NCI-H2196 (cell line): ENCODE results near the gene BLOC1S6.
"Not testable (repeated sequence)": the region's sequence is repeated elsewhere in the genome, so short reads cannot be mapped to it uniquely, and the experiment has no call there.

Experiments used
- DNase-seq: peaks from one replicate; lab custom pipeline; 2025; ENCODE audit not compliant: unreplicated experiment; lab: John Stamatoyannopoulos, UW

The BLOC1S6 gene

DNA sequence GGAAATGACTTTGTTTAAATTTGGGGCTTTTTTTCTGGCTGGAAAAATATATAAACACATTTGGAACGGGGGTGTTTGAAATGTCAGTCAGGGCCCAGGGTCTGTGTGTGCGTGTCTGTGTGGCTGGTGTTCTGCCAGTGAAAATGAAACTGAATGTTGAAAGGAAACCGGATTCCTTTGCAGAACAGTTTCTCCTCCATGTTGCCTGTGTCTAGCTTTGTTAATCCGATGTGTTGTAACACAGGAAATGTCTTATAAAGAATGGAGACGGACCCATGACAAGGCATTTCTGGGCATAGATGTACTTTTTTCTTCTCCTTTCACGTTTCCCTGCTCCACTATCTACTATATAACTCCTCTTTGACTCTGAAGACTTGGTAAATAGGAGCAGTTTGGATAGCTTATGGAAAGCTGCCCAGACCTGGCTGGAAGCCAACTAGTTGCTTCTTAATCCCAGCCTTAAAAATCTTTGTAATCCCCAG lies 50.4 kb downstream of the BLOC1S6 start:
- DNase-seq = peak; percentile 39

DNA sequence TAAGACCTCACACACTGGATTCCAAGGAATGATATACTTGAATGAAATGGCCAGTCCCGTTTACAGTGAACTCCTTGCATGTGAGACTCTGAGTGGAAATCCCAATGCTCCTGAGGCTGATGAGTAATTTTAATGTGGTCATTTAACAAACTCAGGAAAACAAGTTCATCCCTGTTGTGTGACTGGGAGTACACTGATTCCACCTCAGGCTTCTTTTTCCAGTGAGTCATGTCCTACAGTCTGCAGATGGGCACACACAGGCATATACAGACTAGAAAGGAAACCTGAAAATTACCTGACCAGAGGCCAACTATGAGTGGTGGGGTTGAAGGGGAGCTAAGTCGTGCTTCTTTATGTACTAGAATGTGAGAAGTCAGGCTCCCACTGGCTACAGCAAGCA lies 53.4 kb downstream of the BLOC1S6 start:
- no peak for DNase-seq

DNA sequence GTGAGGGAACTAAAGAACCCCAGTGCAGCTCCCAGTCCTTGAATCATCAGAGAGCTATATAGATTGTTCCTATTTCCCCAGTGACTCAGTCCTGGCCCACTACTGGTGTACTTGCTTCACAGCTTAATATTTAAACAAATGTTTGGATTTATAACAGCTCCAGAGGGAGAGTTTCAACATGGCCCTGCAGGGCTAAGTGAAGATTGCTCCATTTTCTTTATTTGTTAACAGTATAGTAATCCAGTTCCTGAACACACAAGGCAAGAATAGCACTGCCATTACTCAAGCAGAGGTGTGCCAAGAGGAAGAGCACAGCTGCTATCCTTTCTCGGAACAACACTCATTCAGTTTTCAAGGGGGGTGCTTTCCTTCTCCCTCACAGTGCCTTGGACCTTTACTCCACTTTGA lies 54.2 kb downstream of the BLOC1S6 start:
- DNase-seq = peak; percentile 8

DNA sequence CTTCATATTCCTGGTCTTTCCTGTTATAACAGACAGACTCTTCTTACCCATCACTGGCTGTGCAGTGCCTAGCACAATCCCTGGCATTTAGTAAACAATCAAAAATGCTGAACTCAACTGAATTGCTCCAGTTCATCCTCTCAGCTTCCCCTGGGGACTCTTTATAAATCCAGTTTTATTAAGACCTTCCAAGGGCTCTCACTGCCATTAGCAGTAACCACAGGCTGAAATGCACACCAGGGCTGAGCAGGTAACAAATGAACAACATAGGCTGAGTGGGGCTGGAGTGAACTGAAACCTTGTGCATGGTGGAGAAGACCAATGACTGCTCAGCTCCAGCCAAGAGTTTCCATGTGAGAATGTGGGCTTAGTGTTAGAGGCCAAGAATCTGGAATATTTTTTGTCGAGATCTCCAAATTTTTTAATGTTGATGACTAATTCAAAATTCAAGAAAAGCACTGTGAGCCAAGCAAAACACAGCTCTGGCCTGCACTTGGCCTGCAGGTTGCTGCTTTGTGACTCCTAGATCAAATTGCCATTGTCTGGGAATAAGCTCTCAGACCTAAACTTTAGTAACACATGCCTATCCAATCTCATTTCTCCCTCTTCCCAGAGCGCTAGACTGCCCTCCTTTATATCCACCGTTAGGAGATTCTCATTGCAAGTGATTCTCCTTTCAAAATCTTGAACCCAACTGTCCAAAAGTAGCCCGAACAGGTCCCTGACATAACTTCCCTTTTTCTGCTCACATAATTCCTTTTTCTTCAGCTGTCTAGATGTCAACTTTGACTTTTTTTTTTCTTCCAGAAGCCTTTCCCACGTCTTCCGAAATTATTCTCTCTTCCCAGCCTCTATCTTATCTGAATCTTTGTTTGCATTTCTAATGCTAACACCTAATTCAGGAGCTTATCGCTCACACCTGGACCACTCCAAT lies 55.1 kb downstream of the BLOC1S6 start:
- DNase-seq = peak; percentile 17

DNA sequence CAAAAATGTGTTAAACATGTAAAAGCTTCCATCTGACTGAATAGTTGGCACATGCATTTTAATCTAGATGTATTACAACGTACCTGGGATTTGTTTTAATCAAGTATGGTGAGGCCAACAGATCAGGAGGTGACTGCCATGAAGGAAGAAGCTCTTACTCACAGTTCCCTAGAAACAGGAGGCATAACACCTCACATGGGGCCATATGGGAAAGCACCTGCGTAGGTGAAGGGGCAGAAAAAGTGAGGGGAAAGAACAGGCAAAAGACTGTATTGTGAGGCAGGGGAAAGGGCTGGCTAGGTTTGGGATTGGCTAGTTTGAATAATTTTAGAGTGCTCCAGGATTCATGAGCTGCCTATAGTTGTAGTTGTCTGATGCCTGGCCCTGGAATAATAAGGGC lies 57.3 kb downstream of the BLOC1S6 start:
- no peak for DNase-seq

DNA sequence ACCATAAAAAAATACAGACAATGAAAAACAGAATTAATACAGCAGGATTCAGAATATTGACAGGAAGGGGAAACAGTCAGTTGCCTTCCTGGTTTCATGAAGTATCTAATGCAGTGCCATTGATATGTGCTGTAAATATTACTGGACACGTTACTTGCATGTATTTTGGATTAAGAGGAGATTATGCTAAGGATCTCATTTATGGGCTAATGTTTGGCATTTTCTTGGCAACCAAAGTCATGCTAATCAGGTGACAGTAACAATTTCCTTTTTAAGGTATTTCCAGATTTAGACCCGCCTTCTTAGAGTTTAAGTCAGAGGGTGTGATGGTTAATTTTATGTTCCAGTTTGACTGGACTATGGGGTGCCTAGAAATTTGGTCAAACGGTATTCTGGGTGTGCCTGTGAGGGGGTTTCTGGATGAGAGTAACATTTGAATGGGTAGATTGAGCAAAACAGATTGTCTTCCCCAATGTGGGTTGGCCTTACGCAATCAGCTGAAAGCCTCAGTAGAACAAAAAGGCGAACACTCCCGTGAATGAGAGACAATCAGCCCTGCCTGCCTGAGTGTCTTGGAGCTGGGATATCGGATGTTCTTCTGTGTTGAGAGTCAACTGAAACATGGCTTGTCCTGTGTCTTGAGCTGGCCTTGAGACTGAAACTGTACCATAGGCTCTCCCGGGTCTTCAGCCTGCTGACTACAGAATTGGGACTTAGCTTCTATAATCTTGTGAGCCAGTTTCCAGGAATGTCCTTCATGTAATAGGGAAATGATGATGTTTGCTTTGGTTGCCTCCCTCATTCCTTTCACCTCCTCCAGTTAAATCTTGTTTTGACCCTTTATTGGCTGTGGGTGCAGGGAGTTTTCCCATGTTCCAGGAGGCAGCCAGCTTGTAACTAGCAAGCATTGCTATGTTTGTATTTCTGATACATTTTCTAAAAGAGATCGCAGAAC lies 58.1 kb downstream of the BLOC1S6 start:
- no peak for DNase-seq

DNA sequence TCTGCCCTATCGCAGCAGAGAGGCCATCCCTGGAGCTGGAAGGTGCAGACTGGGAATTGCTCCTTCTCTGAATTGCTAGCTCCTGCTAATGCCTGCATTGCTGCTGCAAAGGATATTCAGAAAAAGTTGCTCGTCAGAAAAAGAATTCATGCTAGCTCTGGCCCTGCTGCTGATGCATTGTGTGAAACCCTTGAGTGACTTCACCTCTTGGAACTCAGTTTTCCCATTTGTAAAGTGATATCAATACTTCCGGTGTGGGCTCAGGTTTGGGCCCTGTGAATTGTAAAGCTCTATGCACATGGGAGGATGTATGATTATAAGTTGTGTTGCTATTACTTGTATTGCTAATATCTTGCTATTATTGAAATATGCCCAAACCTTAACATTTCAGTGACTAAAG lies 59.0 kb downstream of the BLOC1S6 start:
- DNase-seq = no peak

DNA sequence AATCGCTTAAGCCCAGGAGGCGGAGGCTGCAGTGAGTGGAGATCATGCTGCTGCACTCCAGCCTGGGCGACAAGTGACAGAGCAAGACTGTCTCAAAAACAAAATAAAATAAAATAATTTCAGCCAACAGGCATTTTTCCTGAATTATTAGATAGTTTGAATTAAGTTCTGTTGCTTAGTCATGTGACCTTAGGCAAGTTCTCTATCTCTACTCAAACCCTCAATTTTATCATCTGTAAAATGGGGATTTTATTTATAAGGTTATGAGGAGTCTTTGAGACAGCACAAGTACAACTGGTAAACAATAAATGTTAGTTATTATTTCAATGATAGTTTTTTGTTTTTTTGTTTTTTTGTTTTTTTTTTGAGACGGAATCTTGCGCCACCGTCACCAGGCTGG lies 60.6 kb downstream of the BLOC1S6 start:
- no peak for DNase-seq

DNA sequence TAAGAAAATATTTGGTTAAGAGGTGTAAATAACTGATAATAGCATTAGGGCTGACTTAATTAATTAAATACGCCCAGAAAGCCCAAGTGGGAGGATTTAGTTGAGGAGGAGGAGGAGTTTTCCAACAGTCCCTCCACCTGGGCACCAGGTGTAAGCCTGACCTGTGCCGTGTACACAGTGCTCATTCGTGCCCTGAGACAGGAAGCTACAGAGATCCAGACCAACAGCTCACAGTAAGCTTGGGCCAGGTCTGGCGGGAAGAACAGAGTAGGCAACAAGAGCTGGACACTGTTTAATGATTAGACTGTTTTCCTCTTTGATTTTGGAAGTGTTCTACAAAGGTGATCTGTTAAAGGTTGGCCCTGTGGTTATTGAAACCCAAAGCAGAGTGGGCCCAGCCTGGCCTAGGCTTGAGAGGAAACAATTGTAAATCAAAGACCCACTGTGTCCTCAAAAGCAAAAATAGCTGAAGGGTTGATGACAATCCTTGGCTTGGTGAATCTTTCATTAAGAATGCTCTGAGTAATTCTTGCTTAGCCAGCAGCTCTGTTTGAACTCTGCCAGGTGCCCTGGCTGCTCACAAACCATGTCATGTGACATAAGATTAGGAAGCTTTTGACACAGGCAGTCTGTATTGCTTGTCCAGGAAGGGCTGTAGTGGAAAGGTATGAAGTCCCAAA lies 61.5 kb downstream of the BLOC1S6 start:
- DNase-seq = peak; percentile 18

DNA sequence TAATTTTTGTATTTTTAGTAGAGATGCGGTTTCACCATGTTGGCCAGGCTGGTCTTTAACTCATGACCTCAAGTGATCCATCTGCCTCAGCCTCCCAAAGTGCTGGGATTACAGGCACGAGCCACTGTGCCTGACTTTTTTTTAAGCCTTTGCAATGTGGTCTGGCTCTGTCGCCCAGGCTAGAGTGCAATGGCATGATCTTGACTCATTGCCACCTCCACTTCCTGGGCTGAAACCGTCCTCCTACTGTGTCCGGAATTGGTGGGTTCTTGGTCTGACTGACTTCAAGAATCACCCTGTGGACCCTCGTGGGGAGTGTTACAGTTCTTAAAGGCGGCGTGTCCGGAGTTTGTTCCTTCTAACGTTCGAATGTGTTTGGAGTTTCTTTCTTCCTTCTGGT lies 62.8 kb downstream of the BLOC1S6 start:
- not testable (repeated sequence) for DNase-seq

DNA sequence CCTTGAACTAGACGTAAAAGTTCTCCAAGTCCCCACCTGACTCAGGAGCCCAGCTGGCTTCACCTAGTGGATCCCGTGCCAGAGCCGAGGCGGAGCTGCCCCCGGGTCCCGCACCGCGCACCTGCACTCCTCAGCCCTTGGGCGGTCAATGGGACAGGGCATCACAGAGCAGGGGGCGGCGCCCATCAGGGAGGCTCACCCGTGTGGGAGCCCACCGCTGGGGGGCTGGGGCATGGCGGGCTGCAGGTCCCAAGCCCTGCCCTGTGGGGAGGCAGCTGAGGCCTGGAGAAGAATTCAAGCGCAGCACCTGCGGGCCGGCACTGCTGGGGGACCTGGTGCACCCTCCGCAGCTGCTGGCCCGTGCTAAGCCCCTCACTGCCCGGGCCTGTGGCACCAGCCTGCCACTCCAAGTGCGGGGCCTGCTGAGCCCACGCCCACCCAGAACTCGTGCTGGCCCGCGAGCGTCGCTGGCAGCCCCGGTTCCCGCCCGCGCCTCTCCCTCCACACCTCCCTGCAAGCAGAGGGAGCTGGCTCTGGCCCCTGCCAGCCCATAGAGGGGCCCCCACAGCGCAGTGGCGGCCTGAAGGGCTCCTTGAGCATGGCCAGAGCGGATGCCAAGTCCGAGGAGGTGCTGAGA lies 63.8 kb downstream of the BLOC1S6 start:
- no peak for DNase-seq

DNA sequence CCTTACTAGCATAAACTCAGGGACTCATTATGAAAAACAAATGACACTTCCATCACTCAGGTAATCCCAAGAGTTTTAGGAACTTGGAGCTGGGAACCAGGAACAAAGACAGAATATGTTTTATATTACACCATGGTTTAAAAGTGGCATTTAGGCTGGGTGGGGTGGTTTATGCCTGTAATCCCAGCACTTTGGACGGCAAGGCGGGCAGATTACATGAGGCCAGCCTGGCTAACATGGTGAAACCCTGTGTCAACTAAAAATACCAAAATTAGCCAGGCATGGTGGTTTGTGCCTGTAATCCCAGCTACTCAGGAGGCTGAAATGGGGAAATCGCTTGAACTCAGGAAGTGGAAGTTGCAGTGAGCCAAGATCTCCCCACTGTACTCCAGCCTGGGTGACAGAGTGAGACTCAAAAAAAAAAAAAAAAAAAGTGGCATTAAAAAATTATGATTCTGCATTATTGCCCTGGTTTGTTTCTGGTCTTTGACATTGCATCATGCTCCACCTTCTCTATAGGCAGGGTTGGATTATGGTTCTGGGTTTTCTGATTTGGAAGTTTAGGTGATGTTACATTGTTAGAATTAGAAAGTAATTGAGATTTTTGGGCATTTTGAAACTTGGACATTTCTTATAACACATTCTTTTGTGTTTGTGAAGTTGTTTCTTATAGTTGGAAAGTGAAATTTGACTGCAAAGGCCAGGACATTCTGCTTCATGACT lies 66.7 kb downstream of the BLOC1S6 start:
- DNase-seq = no peak

DNA sequence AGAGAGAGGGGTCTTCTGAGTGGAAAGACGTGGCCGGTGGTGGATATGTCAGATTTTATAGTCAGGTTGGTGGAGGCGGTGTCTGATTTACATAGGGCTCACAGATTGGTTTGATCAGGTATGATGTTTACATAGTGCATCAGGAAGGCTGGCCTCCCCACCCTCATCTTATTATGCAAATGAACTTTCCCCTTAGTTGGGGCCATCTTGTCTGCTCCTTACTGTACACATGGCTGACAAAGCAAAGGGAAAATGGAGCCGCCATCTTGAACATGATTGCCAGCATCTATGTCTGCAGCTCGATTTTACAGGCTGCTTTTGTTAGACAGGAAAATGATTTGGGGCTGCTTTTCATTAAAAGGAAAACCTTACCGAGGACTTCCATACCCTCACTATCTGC lies 67.6 kb downstream of the BLOC1S6 start:
- no peak for DNase-seq

DNA sequence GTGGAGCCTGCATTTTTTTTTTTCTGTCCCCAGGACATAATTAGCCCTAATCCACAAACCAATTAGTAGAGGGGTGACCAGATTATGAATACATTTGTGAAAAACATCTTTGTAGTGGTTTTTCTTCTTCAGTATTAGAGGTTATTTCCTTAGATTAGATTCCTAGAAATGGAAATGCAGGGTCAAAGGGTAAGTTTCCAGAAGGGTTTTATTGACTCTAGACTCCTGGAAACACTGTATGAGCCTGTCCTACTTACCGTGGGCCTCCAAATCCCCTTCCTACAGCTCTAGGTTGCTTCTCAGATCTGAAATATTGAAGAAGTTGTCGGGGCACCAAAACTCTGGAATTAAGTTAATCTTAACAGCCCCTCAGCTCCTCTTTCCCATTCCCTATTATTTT lies 70.1 kb downstream of the BLOC1S6 start:
- DNase-seq = no peak

DNA sequence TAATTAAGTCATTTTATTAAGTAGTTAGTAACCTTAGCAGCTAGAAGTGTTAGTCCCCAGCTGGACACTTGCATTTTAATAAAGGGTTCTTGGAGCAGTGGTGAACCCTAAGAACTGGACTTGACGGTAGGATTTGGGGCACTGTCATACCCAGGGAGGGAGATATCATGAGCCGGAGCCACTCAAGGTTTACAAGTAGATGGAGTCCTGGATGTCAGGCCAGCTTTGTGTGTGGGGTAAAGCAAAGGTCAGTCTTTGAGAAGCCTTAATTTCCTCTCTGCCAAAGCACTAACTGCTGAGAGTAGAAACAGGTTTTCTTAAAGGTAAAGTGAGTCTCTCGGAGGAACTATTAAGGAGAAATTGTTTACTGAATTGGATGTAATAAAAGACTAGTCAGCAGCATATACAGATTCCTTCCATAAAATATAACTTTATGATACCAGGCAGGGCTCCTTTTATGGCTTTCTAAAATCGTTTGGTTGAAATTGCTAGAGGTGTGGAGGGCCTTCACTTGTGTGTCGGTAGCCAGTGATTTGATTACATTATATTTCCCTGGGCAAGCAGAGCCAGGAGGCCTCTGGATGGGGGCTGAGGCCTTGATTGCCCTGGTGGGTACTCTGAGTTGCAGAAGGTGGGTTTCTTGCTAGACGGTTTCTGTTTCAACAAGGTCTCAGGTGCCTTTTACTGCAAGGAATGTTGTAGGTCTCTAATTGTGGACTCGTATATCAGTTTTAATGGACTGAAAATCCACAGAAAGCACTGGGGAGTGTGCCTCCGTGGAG lies 70.8 kb downstream of the BLOC1S6 start:
- DNase-seq = no peak
